GM18526 (cell line): Measurements from ENCODE around the gene DOK3.

Experiments used
- POLR2A ChIP-seq: IDR thresholded peaks from 3 replicates; pipeline ENCODE4 v1.6.1; 2011; ENCODE audit not compliant: insufficient read length; ENCODE audit errors: extremely low read depth

DOK3 gene

DNA sequence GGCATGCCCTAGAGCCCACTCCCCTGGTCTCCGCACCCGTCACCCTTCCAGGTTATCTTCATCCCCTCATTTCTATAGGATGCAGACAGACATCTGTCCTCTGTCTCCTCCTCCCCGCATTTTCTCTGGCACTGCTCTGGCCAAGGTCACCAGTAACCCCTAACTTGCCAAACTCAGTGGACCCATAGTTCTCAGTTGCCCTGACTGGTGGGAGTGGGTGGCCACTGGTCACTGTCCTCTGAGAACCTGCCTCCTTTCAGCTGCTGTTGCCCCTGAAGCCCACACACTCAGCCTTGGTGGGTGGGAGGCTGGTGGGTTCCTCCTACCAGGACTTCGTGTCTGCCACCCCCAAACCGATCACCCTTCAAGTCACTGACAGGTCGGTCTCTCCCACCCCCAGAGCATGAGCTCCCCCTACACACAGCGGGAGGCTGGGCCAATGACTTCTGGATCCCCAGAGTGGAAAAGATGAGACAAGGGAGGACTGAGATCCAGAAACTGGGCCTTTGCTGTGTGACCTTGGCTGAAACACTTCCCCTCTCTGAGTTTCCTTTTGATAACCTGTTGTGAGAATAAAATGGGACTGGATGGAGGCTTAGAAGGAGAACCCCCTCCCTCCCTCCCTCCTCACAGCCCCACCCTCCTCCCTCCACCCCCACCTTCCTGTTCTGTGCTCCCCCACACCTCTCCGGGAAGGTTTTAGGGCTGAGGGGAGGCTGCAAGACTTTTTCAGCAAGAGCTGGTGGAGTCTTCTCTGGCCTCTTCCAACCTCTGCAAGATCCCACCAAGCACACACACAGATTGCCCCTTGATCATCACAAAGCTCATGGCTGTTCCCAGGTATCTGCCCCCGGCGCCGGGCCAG lies 33.8 kb downstream of the DOK3 start:
- no peak for TF ChIP-seq POLR2A

DNA sequence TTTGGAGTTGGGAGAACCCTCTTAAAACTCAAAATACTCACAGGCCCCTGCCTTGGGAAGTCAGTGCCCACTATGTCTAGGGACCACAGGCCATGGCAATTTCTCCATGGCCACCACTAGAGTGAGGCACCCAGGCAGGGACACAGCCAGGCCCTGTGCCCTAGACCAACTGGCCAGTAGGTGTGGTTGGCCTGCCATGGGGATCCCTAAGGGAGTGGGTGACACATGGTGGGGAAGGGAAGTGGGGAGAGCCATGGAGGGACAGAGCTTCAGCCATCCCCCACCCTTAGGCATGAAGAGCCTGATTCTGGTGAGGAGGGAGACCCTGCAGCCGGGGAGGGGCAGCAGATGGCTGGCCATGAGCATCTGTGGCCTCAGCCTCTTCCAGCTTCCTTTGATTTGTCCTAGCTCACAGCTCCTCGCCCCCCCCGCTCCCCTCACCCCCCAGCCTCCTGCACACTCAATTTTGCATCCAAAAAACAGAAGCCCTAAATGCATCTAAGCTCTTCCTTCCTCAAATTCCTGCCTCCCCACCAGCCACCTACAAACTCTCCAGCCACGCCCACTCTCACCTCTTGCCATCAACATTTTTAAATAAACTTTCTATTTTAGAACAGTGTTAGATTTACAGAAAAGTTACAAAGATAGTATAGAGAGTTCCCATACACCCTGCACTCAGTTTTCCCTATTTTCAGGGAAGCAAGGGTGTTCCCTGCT lies 34.6 kb downstream of the DOK3 start:
- no peak for TF ChIP-seq POLR2A

- TF ChIP-seq POLR2A, result no peak
These were observed 35.6 kb downstream of the DOK3 start for GRCh38 chr5:177474002-177474476.

- TF ChIP-seq POLR2A, result peak; percentile 5
These were observed 36.1 kb downstream of the DOK3 start, which contains the start of gene DBN1 for GRCh38 chr5:177473443-177474001. Gene DBN1 (minus strand): TSS chr5:177473634. CDS start chr5:177473521, 113 bp downstream.

- TF ChIP-seq POLR2A, result peak; percentile 50
These were observed 36.9 kb downstream of the DOK3 start for GRCh38 chr5:177472460-177473442.

- TF ChIP-seq POLR2A, result no peak
These were observed 37.8 kb downstream of the DOK3 start for GRCh38 chr5:177471610-177472356.

DNA sequence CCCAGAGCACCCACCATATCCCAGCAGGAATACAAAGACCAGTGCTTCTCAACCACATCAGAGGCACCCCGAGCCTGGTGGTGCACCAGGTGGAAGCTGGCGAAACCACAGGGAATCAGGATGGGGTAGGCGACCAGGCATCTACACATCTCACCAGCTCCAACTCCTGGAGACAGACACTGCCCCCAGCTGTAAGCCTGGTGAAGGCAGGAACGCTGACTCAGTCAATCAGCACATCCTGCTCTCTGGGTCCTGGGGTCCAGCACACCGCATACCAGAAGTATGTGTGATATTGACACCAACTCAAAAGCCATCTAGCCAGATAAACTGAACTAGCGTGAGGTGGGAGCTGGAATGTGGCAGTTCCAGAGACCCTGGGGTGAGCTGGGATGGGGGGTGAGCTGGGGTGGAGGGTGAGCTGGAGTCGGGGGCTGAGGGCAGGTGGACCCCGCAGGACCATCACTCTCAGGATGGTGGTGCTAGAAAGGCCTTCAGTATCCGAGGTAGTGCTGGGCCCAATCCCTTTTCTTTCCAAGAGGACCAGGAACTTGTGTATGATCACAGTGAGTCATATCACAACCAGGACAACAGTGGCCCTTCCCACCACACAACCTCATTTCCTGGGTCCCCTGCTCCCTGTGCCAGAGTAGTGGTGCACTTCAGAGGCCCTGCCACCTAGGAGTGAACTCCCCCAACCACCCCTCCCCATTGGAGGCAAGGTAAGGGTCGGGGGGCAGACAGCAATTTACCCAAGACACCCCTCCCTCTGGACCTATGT lies 38.7 kb downstream of the DOK3 start:
- no peak for TF ChIP-seq POLR2A

DNA sequence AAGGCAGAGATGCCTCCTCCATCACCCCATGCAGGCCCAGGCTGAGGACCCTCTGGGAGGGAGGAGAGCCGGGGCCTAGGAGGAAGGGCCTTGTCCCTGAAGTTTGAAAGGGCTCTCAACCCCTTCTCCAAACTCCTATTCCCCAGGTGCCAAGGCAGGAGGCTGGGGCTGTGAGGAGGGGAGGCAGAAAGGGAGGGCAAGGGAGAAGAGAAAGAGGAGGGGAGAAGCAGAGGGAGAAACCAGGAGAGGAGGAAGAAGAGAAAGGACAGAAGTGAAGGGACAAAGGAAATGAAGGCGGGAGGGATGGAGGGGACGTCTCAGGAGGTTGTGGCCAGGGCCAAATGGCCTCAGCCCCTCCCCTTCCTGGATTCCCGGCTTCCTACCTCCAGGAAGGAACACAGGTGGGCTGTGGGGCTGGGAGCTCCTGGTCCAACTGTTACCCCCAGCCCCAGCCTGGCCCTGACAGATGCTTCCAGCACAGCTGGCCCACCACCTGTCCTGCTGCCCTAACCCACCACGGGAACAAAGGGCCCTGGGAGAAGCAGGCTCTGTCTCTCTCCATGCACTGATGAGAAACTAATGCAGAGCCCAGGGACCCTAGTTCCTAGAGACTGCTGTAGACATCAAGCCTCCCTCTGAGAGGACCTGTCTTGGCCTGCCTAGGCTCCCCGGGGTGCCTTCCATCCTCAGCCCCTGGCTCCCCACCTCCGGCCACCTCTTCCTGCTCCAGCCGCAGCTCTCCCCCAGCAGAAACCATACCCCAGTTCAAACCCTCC lies 39.7 kb downstream of the DOK3 start:
- TF ChIP-seq POLR2A, result no peak

GRCh38 chr5:177468685-177469628 lies 40.7 kb downstream of the DOK3 start:
- no peak for TF ChIP-seq POLR2A

DNA sequence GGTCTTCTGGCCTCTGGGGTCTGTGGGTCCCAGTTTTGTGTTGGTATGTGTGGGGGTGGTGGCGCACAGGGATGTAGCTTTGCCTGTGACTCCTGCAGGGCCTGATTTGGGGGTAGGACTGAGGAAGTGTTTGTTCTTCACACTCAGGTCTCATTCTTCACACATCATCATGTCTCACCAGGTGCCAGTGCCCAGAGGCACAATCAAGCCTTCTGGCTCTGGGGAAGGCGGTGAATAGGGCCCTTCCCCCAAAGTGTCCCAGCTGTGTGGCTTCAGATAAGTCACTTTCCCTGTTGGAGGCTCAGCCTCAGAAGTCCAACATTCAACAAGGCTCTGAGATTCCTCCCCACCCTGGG lies 41.3 kb downstream of the DOK3 start:
- TF ChIP-seq POLR2A, result no peak

DNA sequence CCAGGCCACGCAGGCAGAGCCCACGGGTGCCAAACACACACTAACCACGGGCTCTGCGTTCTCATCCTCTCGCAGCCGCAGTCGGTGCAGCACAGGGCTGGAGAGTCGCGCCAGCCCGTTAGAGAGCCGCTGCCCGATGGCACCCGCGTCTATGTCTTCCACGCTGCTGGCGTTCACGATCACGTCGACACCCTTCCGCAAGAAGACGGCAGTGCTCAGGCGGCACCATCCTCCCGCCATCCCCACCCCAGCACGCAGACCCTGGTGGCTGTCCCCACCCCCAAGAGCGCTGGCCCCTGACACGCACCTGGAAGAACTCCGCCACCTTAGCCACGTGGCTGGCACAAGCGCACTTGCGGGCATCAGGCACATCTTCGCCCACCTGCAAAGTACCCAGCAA lies 42.2 kb downstream of the DOK3 start:
- no peak for TF ChIP-seq POLR2A
